Neural cell (in vitro differentiated cells): ENCODE results near the gene MRNIP. TPM values are rescaled to one million over a fixed set of nuclear protein-coding genes. Genes with fewer than 3 reads are reported as not detected.

ENCODE experiments used
- H2AFZ ChIP-seq: fragments of 200-600, 300-800 bp; sonication (generic), shearing (Covaris generic); 2 replicates; pipeline ENCODE4 v1.6.0; 2014; ENCODE audit warnings: low read depth, mild to moderate bottlenecking, antibody characterized with exemption, low read length, moderate library complexity
- H3F3A ChIP-seq: fragments of 200-600 bp; shearing (Covaris generic); 2 replicates; pipeline ENCODE4 v1.6.1; 2016; ENCODE audit warnings: mild to moderate bottlenecking, moderate library complexity, mixed read lengths, antibody characterized with exemption, low read length; ENCODE audit not compliant: insufficient read depth, poor library complexity, severe bottlenecking
- H3K27ac ChIP-seq: fragments of 200-600, 300-800 bp; sonication (generic), shearing (Covaris generic); 2 replicates; pipeline ENCODE4 v1.5.1; 2014; ENCODE audit warnings: mild to moderate bottlenecking, low read length, moderate library complexity
- H3K27me3 ChIP-seq: fragments of 300-800, 200-600 bp; sonication (generic), shearing (Covaris generic); 2 replicates; pipeline ENCODE4 v1.6.0; 2014; ENCODE audit warnings: mild to moderate bottlenecking, low read depth, low read length, moderate library complexity; ENCODE audit not compliant: insufficient read depth
- H3K36me3 ChIP-seq: fragments of 300-800, 200-600 bp; sonication (generic), shearing (Covaris generic); 2 replicates; pipeline ENCODE4 v1.5.1; 2014; ENCODE audit warnings: mild to moderate bottlenecking, antibody characterized with exemption, low read length, moderate library complexity; ENCODE audit not compliant: insufficient read depth
- H3K4me2 ChIP-seq: fragments of 300-800, 200-600 bp; sonication (generic), shearing (Covaris generic); 2 replicates; pipeline ENCODE4 v1.6.0; 2014; ENCODE audit warnings: mild to moderate bottlenecking, low read length
- H3K4me3 ChIP-seq: fragments of 300-800, 200-600 bp; sonication (generic), shearing (Covaris generic); 2 replicates; pipeline ENCODE4 v1.5.1; 2014; ENCODE audit warnings: mild to moderate bottlenecking, low read length, moderate library complexity
- H3K79me2 ChIP-seq: fragments of 200-600 bp; shearing (Covaris generic); replicated peaks from 2 replicates; pipeline ENCODE4 v1.6.0; 2014; ENCODE audit warnings: mild to moderate bottlenecking, low read length, moderate library complexity; ENCODE audit not compliant: insufficient read depth
- H3K9ac ChIP-seq: fragments of 300-800, 200-600 bp; sonication (generic), shearing (Covaris generic); 2 replicates; pipeline ENCODE4 v1.6.1; 2016; ENCODE audit warnings: mild to moderate bottlenecking, low read length, mixed read lengths
- H3K9me2 ChIP-seq: fragments of 200-600 bp; shearing (Covaris generic); 2 replicates; pipeline ENCODE4 v1.6.1; 2016; ENCODE audit warnings: mild to moderate bottlenecking, low read length, mixed read lengths; ENCODE audit not compliant: insufficient read depth
- H3K9me3 ChIP-seq: fragments of 200-600, 300-800 bp; sonication (generic), shearing (Covaris generic); 2 replicates; pipeline ENCODE4 v1.6.1; 2016; ENCODE audit warnings: mild to moderate bottlenecking, mixed run types, low read length, moderate library complexity, mixed read lengths
- H4K20me1 ChIP-seq: fragments of 200-600 bp; shearing (Covaris generic); 2 replicates; pipeline ENCODE4 v1.6.1; 2016; ENCODE audit warnings: mild to moderate bottlenecking, mixed run types; ENCODE audit not compliant: insufficient read depth
- EZH2 ChIP-seq: fragments of 200-600, 300-800 bp; shearing (Covaris generic), sonication (generic); IDR thresholded peaks from 2 replicates; pipeline ENCODE4 v1.6.1; 2014; ENCODE audit warnings: antibody characterized with exemption, low read length, borderline replicate concordance, mild to moderate bottlenecking; ENCODE audit not compliant: insufficient read depth, poor library complexity, severe bottlenecking
- RAD21 ChIP-seq: fragments of 450-650 bp; conservative IDR thresholded peaks from 2 replicates; pipeline ENCODE4 v1.6.1; 2014; ENCODE audit warnings: antibody characterized with exemption, mild to moderate bottlenecking, moderate library complexity
- SMC3 ChIP-seq: fragments of 450-650 bp; conservative IDR thresholded peaks from 2 replicates; pipeline ENCODE4 v1.6.1; 2014; ENCODE audit warnings: antibody characterized with exemption, mild to moderate bottlenecking, moderate library complexity; ENCODE audit not compliant: poor library complexity
- TAF1 ChIP-seq: IDR thresholded peaks from 2 replicates; pipeline ENCODE4 v1.6.1; 2012; ENCODE audit warnings: low read depth
- polyA plus RNA-seq: library from polyadenylated mRNA; depleted of rRNA; stranded (reverse); fragments of >200 nt; gene quantifications from 2 replicates; pipeline ENCODE4 v1.2.3, GENCODE V29; 2014
- TF ChIP-seq, protein P1 (sequence below): IDR thresholded peaks from 2 replicates; pipeline ENCODE4 v1.6.1; 2012; ENCODE audit warnings: borderline replicate concordance
- TF ChIP-seq, protein P2 (sequence below): fragments of 450-650 bp; IDR thresholded peaks from 2 replicates; pipeline ENCODE4 v1.5.1; 2014; ENCODE audit warnings: antibody characterized with exemption, mild to moderate bottlenecking, moderate library complexity; ENCODE audit not compliant: poor library complexity, severe bottlenecking

MRNIP gene
- polyA plus RNA-seq, 1 donor from 2014 or later = 121 TPM

DNA sequence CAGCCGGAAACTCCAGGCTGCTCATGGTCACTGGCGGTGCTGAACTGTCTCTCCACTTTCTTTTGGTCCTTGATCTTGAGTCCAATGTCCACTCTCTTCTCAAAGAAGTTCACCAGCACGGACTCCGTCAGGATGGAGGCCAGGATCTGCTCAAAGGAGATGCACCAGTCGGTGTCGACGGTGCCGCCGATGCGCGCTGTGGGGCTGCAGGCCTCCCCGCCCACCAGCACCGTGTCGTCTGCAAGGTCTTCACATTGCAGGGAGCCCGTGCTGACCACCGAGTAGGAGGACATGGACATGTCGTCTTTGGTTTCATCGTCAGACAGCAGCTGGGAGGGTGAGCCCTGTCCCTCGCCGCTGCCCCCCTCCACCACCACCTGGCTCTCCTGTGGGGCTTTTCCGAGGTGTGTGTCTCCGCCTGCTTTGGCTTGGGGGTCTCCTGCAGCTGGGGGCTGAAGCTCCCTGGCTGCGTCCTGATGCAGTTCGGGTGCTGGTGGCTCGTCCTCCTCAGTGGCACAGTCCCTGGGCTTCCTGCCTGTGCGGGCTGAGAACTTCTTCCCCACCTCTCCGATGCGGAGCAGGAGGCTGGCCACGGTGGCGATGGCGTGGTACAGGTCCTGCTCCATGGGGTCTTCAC, 5.0 kb upstream of the MRNIP start:
- Histone ChIP-seq H3K4me3 (no peak overlapping the region), H3K9me3 (no peaks in the 10 kb centered on the region), H3K79me2 (peaks cover 5% of the 10 kb centered on the region), H3K27me3 (no peaks in the 10 kb centered on the region), H3K27ac (no peak overlapping the region), H2AFZ (no peak overlapping the region), H3K36me3 (no peaks in the 10 kb centered on the region), H3K9me2 (no peaks in the 10 kb centered on the region), H4K20me1 (no peaks in the 10 kb centered on the region), H3K4me2 (no peak overlapping the region), H3K9ac (no peak overlapping the region), H3F3A (no peaks in the 10 kb centered on the region)
- TF ChIP-seq SMC3 (no peak), TAF1 (no peak)
- TF ChIP-seq, protein P1, sequence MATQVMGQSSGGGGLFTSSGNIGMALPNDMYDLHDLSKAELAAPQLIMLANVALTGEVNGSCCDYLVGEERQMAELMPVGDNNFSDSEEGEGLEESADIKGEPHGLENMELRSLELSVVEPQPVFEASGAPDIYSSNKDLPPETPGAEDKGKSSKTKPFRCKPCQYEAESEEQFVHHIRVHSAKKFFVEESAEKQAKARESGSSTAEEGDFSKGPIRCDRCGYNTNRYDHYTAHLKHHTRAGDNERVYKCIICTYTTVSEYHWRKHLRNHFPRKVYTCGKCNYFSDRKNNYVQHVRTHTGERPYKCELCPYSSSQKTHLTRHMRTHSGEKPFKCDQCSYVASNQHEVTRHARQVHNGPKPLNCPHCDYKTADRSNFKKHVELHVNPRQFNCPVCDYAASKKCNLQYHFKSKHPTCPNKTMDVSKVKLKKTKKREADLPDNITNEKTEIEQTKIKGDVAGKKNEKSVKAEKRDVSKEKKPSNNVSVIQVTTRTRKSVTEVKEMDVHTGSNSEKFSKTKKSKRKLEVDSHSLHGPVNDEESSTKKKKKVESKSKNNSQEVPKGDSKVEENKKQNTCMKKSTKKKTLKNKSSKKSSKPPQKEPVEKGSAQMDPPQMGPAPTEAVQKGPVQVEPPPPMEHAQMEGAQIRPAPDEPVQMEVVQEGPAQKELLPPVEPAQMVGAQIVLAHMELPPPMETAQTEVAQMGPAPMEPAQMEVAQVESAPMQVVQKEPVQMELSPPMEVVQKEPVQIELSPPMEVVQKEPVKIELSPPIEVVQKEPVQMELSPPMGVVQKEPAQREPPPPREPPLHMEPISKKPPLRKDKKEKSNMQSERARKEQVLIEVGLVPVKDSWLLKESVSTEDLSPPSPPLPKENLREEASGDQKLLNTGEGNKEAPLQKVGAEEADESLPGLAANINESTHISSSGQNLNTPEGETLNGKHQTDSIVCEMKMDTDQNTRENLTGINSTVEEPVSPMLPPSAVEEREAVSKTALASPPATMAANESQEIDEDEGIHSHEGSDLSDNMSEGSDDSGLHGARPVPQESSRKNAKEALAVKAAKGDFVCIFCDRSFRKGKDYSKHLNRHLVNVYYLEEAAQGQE = no peak
- TF ChIP-seq, protein P2, sequence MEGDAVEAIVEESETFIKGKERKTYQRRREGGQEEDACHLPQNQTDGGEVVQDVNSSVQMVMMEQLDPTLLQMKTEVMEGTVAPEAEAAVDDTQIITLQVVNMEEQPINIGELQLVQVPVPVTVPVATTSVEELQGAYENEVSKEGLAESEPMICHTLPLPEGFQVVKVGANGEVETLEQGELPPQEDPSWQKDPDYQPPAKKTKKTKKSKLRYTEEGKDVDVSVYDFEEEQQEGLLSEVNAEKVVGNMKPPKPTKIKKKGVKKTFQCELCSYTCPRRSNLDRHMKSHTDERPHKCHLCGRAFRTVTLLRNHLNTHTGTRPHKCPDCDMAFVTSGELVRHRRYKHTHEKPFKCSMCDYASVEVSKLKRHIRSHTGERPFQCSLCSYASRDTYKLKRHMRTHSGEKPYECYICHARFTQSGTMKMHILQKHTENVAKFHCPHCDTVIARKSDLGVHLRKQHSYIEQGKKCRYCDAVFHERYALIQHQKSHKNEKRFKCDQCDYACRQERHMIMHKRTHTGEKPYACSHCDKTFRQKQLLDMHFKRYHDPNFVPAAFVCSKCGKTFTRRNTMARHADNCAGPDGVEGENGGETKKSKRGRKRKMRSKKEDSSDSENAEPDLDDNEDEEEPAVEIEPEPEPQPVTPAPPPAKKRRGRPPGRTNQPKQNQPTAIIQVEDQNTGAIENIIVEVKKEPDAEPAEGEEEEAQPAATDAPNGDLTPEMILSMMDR = no peak

DNA sequence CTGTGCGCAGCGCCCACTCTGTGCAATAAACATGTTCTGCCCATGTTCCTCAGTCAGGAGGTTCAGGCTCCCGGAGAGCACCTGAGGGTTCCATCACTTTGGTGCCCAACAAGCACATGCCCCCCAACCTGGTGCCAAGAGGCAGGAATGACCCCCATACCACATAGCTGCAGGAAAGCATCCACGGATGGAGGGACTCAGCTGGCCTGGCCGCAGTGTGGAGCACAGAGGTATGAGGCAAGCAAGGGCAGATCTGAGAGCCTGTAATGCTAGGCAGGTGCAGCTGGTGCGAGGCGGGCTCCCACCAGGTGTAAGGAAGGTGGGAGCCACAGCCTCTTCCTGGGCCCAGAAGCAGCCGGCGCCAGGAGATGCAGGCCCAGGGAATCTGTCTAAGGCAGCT, 4.3 kb upstream of the MRNIP start:
- no peaks in the 10 kb centered on the region for H3K36me3 ChIP-seq
- H2AFZ ChIP-seq = no peak overlapping the region
- H3K27ac ChIP-seq = no peak overlapping the region
- no peak overlapping the region for H3K9ac ChIP-seq
- peaks cover 5% of the 10 kb centered on the region for H3K79me2 ChIP-seq
- H4K20me1 ChIP-seq = no peaks in the 10 kb centered on the region
- no peaks in the 10 kb centered on the region for H3F3A ChIP-seq
- H3K27me3 ChIP-seq = no peaks in the 10 kb centered on the region
- no peak overlapping the region for H3K4me2 ChIP-seq
- no peaks in the 10 kb centered on the region for H3K9me2 ChIP-seq
- no peak overlapping the region for H3K4me3 ChIP-seq
- H3K9me3 ChIP-seq = no peaks in the 10 kb centered on the region
- TF ChIP-seq, protein P2 = no peak
- no peak for TF ChIP-seq EZH2
- no peak for TF ChIP-seq RAD21
